Skeletal muscle cell (primary cell): Measurements from ENCODE around the gene GALNT2.

Source experiments
- DNase-seq: peaks from one replicate; pipeline ENCODE4 v3.0.0-alpha.2; 2010; ENCODE audit warnings: low read depth
- H3K4me3 ChIP-seq: 2 replicates; pipeline ENCODE4 v1.5.1; 2011; ENCODE audit warnings: low read depth, mild to moderate bottlenecking, control low read depth, low read length, moderate library complexity

The GALNT2 gene

GRCh38 chr1:230105754-230106625 lies 39.0 kb downstream of the GALNT2 start:
- peak; percentile 76 for DNase-seq
- H3K4me3 ChIP-seq, result no peak overlapping the region

- no peak overlapping the region for H3K4me3 ChIP-seq
- DNase-seq, result no peak
These were observed 40.9 kb downstream of the GALNT2 start for GRCh38 chr1:230107941-230108340.

GRCh38 chr1:230108580-230108979 lies 41.5 kb downstream of the GALNT2 start:
- no peak for DNase-seq
- H3K4me3 ChIP-seq, result no peak overlapping the region

- DNase-seq, result no peak
- H3K4me3 ChIP-seq, result no peak overlapping the region
These were observed 42.0 kb downstream of the GALNT2 start for GRCh38 chr1:230109066-230109465.

GRCh38 chr1:230109895-230110667 lies 43.0 kb downstream of the GALNT2 start:
- no peak overlapping the region for H3K4me3 ChIP-seq
- no peak for DNase-seq

- no peak overlapping the region for H3K4me3 ChIP-seq
- no peak for DNase-seq
These were observed 43.9 kb downstream of the GALNT2 start for GRCh38 chr1:230110971-230111370.

- no peak for DNase-seq
- no peak overlapping the region for H3K4me3 ChIP-seq
These were observed 45.2 kb downstream of the GALNT2 start for GRCh38 chr1:230112131-230112701.

- no peak for DNase-seq
- H3K4me3 ChIP-seq, result no peak overlapping the region
These were observed 45.7 kb downstream of the GALNT2 start for GRCh38 chr1:230112782-230113181.

GRCh38 chr1:230113235-230113592 lies 46.2 kb downstream of the GALNT2 start:
- H3K4me3 ChIP-seq, result no peak overlapping the region

GRCh38 chr1:230113593-230114236 lies 46.7 kb downstream of the GALNT2 start:
- peak overlapping the region; percentile 29 for H3K4me3 ChIP-seq
- peak; percentile 94 for DNase-seq

More at GRCh38 chr1:230113235-230113592, 46.2 kb downstream of the GALNT2 start:
- no peak for DNase-seq

- DNase-seq, result peak; percentile 79
- peak overlapping the region; percentile 29 for H3K4me3 ChIP-seq
These were observed 47.2 kb downstream of the GALNT2 start for GRCh38 chr1:230114237-230114651.

GRCh38 chr1:230117694-230118093 lies 50.7 kb downstream of the GALNT2 start:
- DNase-seq, result no peak
- H3K4me3 ChIP-seq, result no peak overlapping the region

GRCh38 chr1:230119340-230119739 lies 52.3 kb downstream of the GALNT2 start:
- no peak for DNase-seq
- H3K4me3 ChIP-seq, result no peak overlapping the region

GRCh38 chr1:230120289-230120920 lies 53.4 kb downstream of the GALNT2 start:
- no peak overlapping the region for H3K4me3 ChIP-seq
- DNase-seq, result no peak

- H3K4me3 ChIP-seq, result no peak overlapping the region
- no peak for DNase-seq
These were observed 53.9 kb downstream of the GALNT2 start for GRCh38 chr1:230120921-230121381.

GRCh38 chr1:230121950-230122349 lies 54.9 kb downstream of the GALNT2 start:
- no peak overlapping the region for H3K4me3 ChIP-seq
- DNase-seq, result no peak

- no peak overlapping the region for H3K4me3 ChIP-seq
- DNase-seq, result no peak
These were observed 55.6 kb downstream of the GALNT2 start for GRCh38 chr1:230122366-230123279.
